H1 (cell line): ENCODE results near the gene TRIM44.

Experiments
- CHD2 ChIP-seq: IDR thresholded peaks from 2 replicates; pipeline ENCODE4 v1.6.1; 2012; ENCODE audit warnings: low read length, improper control_type of control experiment
- CREB1 ChIP-seq: IDR thresholded peaks from 2 replicates; pipeline ENCODE4 v1.6.1; 2012; ENCODE audit warnings: inconsistent platforms
- CTCF ChIP-seq, 3 experiments: IDR thresholded peaks; 1 replicate in 2 of 3; 2 replicates in 1 of 3; pipeline versions ENCODE4 v1.5.1 to v1.6.1; 2011; ENCODE audit warnings: low read length in 3 of 3, mild to moderate bottlenecking in 3 of 3, inconsistent platforms in 2 of 3, low read depth in 1 of 3, moderate library complexity in 1 of 3; ENCODE audit not compliant: insufficient read depth in 1 of 3; ENCODE audit errors: control extremely low read depth in 1 of 3
- EZH2 ChIP-seq: fragments of 200-600 bp; sonication (generic); IDR thresholded peaks from 2 replicates; pipeline ENCODE4 v1.7.1; 2012; ENCODE audit warnings: low read depth, mild to moderate bottlenecking, moderate library complexity, low read length, inconsistent platforms; ENCODE audit not compliant: severe bottlenecking
- MAFK ChIP-seq: IDR thresholded peaks from 2 replicates; pipeline ENCODE4 v1.6.1; 2012; ENCODE audit warnings: low read depth, mild to moderate bottlenecking, improper control_type of control experiment, low read length
- NRF1 ChIP-seq: IDR thresholded peaks from 2 replicates; pipeline ENCODE4 v1.6.1; 2011; ENCODE audit warnings: mild to moderate bottlenecking, low read depth, low read length, improper control_type of control experiment
- POLR2A ChIP-seq, 2 experiments: IDR thresholded peaks; 1 replicate in 1 of 2; 2 replicates in 1 of 2; pipeline ENCODE4 v1.6.1; 2011; ENCODE audit warnings: low read depth in 2 of 2, low read length in 2 of 2, mild to moderate bottlenecking in 2 of 2; ENCODE audit errors: control extremely low read depth in 1 of 2
- POLR2AphosphoS5 ChIP-seq: IDR thresholded peaks from 2 replicates; pipeline ENCODE4 v1.6.1; 2011; ENCODE audit warnings: low read depth, low read length
- RBBP5 ChIP-seq: IDR thresholded peaks from 2 replicates; pipeline ENCODE4 v1.7.1; 2012; ENCODE audit warnings: low read depth, mild to moderate bottlenecking, inconsistent platforms, low read length, moderate library complexity, borderline replicate concordance
- RFX5 ChIP-seq: IDR thresholded peaks from 2 replicates; pipeline ENCODE4 v1.6.1; 2011; ENCODE audit warnings: low read depth, low read length, improper control_type of control experiment, borderline replicate concordance
- RNF2 ChIP-seq: fragments of 200-900, 300-1000 bp; sonication (generic); IDR thresholded peaks from 2 replicates; pipeline ENCODE4 v1.7.1; 2016; ENCODE audit warnings: borderline replicate concordance, low read depth, mild to moderate bottlenecking, antibody characterized with exemption, low read length; ENCODE audit not compliant: poor library complexity, severe bottlenecking; ENCODE audit errors: missing control alignments
- SP2 ChIP-seq: IDR thresholded peaks from 2 replicates; pipeline ENCODE4 v1.6.1; 2012; ENCODE audit warnings: mild to moderate bottlenecking, low read length, inconsistent platforms
- TAF7 ChIP-seq: optimal IDR thresholded peaks from 2 replicates; pipeline ENCODE3; 2011; ENCODE audit warnings: low read depth, mild to moderate bottlenecking, inconsistent platforms, low read length, moderate library complexity, borderline replicate concordance
- ZNF274 ChIP-seq: IDR thresholded peaks from 2 replicates; pipeline ENCODE4 v1.7.0; 2012; ENCODE audit warnings: low read length, borderline replicate concordance; ENCODE audit errors: extremely low read depth

GRCh38 chr11:35864131-35864530 lies 201.6 kb downstream of the TRIM44 start:
- TF ChIP-seq POLR2A (IDR thresholded peaks at IDR 0.05; ENCODE audit: control extremely low read depth in 1 of 2, low read depth in 2 of 2, low read length in 2 of 2), result no peak
- TF ChIP-seq CTCF (IDR thresholded peaks at IDR 0.05; ENCODE audit: control extremely low read depth in 1 of 3, insufficient read depth in 1 of 3, low read depth in 1 of 3, low read length in 3 of 3), result no peak
- TF ChIP-seq SP2, result no peak
- TF ChIP-seq POLR2AphosphoS5, result no peak
- no peak for TF ChIP-seq EZH2
- no peak for TF ChIP-seq NRF1
- no peak for TF ChIP-seq RNF2
- no peak for TF ChIP-seq CHD2
- TF ChIP-seq TAF7, result no peak
- no peak for TF ChIP-seq RBBP5
- TF ChIP-seq RFX5, result no peak
- TF ChIP-seq MAFK, result no peak
- no peak for TF ChIP-seq ZNF274
- no peak for TF ChIP-seq CREB1
